MV-4-11 (cell line): ENCODE data around the gene DEFB124.
"Not testable (repeated sequence)": the region's sequence is repeated elsewhere in the genome, so short reads cannot be mapped to it uniquely, and the experiment has no call there.

Experiments used
- DNase-seq: peaks from one replicate; lab custom pipeline; 2025; lab: John Stamatoyannopoulos, UW

DEFB124 gene

DNA sequence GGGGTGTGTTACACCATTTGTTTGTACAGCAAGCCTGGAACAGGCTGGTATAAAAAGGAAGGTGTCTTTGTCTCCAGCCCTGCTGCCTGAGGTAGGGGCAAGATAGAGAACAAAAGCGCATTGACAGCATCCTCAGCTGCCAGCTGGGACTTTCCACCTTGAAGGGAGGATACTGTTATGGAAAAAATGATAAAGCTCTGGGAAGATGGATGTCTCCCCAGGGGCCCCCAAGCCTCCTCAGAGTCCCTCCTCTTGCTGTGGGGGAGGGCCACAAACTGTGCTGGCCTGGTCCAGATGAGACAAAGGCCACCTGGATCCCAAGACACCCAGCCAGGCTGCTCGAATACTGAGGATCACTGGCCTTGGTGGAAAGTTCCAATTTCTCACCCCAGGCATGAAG is 13.2 kb upstream of the DEFB124 start:
- no peak for DNase-seq

GRCh38 chr20:31485450-31486339 is 10.8 kb upstream of the DEFB124 start:
- no peak for DNase-seq

DNA sequence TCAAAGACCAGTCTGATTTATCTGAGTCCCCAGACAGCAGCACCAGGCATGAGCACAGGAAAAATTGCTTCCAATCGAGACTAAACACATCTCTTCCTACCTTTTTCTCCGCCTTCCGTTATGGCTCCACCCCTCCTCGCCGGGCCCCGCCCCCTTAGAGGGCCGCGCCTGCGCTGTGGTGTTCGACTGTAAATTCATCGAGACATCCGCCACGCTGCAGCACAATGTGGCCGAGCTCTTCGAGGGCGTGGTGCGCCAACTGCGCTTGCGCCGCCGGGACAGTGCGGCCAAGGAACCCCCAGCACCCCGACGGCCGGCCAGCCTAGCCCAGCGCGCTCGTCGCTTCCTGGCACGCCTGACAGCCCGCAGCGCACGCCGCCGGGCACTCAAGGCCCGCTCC is 9.1 kb upstream of the DEFB124 start:
- no peak for DNase-seq

DNA sequence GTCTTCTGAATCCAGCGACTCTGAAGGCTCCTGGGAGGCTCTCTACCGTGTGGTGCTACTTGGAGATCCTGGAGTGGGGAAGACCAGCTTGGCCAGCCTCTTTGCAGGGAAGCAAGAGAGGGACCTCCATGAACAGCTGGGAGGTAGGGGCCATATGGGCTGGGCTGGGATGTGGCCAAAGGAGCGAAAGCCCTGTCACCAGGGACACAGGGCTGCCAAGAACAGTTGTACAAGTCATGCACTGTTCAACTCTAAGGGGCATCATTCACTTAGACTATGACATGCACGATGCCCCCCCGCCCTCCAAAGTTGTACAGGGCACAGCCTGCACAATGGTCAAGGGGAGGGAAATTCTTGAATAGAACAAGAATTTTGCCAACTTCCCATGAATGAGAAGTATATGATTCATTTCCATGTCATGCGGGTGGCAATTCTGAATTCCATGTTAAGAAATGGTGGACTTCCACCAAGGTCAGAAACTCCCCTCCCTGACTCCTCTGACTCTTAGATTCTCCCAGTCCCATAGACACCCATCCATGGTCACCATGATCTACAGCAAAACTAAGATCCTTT is 1.8 kb upstream of the DEFB124 start:
- DNase-seq, result no peak

DNA sequence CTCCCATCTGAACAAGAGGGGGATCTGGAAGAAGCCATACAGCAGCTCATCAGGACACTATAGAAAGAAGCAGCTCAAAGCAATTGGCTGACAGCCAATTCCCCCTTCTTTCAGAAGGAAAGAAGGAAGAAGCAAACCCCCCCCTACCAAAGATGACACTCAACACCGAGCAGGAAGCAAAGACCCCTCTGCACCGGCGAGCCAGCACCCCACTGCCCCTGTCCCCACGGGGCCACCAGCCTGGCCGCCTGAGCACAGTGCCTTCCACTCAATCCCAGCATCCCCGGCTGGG is 1.3 kb upstream of the DEFB124 start:
- no peak for DNase-seq

GRCh38 chr20:31475472-31476293 is 756 bp upstream of the DEFB124 start:
- no peak for DNase-seq

DNA sequence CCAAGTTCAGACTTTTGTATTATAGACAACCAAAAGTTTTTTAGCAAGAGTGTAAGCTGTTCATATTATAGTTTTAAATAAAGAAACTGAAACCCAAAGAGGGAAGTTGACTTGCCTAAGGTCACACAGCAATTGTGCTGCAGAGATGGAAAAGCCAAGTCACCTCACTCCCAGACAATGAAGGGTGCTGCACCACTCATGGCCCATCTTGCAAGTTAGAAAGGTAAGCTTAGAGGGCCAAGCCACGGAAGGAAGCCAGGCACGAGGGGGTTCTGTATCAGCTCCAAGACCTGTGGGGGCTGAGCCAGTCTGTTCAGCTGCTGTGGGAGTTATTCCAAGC is 860 bp downstream of the DEFB124 start:
- peak; percentile 49 for DNase-seq

DNA sequence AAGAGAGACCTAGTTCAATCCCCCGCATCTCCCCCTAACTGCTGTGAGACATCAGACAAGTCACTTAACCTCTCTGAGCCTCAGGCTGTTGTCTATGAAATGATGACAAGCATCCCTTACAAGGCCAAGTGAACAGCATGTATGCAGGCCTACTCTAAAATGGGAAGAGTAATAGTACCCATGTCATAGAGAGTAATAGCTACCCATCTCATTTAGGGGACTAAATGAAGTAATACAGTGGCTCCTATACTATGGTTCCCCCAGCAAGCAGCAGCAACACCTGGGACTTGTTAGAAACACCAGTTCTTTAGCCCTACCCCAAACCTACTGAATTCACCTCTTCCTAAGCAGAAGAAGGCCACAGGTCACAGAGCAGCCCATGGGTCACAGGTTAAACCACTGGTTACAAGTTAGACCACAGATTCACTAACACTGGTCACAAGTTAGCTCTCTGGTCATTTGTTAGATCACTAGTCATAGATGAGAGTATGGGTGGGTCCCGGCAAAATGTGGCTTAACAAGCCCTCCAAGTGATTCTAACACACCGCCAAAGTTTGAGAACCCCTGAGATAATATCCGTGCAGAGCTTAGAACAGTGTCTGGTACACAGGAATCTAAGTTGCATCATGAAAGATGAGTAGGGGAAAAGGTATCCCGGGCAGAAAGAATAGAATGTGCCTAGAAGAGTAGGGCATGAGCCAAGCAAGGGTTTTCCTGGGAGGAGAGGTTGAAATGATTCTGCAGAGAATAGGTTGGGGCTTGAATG is 1.4 kb downstream of the DEFB124 start:
- no peak for DNase-seq

GRCh38 chr20:31472395-31473330 is 2.3 kb downstream of the DEFB124 start:
- DNase-seq, result no peak

GRCh38 chr20:31470946-31471345 is 4.0 kb downstream of the DEFB124 start:
- DNase-seq, result not testable (repeated sequence)

GRCh38 chr20:31454361-31454760 is 20.6 kb downstream of the DEFB124 start:
- DNase-seq, result no peak

GRCh38 chr20:31452575-31452974 is 22.4 kb downstream of the DEFB124 start:
- DNase-seq, result no peak

DNA sequence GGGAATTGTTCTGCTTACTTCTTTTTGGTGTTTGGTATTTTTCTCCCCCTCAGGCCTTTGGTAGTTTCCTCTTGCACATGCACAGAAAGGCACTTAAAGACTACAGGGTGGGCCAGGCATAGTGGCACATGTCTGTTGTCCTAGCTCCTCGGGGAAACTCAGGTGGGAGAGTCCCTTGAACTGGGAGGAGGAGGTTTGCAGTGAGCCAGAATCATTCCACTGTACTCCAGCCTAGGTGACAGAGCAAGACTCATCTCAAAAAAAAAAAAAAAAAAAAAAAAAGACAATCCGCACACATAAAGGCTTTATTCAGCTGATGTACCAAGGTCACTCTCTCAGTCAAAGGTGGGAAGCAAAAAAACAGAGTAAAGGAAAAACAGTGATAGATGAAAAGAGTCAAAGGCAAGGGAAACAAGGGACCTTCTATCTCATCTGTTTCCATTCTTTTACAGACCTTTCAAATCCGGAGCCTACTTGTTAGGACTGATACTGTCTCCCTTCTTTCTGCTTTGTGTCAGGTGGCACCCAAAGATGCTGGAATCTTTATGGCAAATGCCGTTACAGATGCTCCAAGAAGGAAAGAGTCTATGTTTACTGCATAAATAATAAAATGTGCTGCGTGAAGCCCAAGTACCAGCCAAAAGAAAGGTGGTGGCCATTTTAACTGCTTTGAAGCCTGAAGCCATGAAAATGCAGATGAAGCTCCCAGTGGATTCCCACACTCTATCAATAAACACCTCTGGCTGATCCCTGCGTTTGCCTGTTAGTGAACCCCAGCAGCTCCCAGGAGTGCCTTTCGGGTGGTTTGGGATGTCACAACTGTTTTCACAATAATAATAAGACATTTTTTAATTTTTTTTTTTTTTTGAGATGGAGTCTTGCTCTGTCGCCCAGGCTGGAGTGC is 25.2 kb downstream of the DEFB124 start:
- DNase-seq, result no peak

GRCh38 chr20:31446084-31446819 is 28.7 kb downstream of the DEFB124 start:
- no peak for DNase-seq

- DNase-seq, result no peak
Measured at GRCh38 chr20:31440012-31440659, 34.8 kb downstream of the DEFB124 start, which contains the start of gene DEFB123. Gene DEFB123, plus strand, starts transcription at chr20:31440632. Its CDS starts 67 bp downstream, at chr20:31440699.

DNA sequence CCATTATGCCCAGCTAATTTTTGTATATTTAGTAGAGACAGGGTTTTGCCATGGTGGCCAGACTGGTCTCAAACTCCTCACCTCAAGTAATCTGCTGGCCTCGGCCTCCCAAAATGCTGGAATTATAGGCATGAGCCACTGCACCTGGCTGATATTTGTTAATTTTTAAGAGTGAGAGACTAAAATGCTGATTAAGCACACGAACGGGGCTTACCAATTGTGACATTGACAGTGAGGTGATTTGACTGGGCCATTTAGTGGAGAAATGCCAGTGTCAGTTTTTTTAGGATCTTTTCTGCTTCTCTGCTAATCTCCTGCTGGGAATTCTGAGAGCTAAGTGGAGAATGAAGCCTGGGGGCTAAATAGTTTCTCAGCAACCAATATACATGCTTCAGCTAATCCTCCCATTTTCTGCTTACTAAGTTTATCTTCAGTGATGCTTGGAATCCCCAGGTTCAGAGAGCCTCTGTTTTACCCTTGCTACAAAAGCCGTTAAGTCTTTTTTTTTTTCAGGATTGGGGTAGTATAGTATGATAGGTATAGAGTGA is 44.3 kb downstream of the DEFB124 start:
- DNase-seq, result no peak

GRCh38 chr20:31427576-31427975 is 47.4 kb downstream of the DEFB124 start:
- not testable (repeated sequence) for DNase-seq

DNA sequence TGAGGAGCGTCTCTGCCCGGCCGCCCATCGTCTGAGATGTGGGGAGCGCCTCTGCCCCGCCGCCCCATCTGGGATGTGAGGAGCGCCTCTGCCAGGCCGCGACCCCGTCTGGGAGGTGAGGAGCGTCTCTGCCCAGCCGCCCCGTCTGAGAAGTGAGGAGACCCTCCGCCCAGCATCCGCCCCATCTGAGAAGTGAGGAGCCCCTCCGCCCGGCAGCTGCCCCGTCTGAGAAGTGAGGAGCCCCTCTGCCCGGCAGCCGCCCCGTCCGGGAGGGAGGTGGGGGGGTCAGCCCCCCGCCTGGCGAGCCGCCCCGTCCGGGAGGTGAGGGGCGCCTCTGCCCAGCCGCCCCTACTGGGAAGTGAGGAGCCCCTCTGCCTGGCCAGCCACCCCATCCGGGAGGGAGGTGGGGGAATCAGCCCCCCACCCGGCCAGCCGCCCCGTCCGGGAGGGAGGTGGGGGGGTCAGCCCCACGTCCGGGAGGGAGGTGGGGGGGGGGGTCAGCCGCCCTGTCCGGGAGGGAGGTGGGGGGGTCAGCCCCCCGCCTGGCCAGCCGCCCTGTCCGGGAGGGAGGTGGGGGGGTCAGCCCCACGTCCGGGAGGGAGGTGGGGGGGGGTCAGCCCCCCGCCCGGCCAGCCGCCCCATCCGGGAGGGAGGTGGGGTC is 47.9 kb downstream of the DEFB124 start:
- not testable (repeated sequence) for DNase-seq
